Gastrocnemius medialis (tissue), 4 donors: Measurements from ENCODE around the gene RORC.

Experiments
- POLR2A ChIP-seq, 2 donors: fragments of 450-650 bp; IDR thresholded peaks; one replicate each; pipeline ENCODE4 v1.6.1; 2017; ENCODE audit warnings: antibody characterized with exemption in 2 of 2, mild to moderate bottlenecking in 2 of 2, moderate library complexity in 2 of 2
- TF ChIP-seq, protein P1 (sequence below), 5 experiments: fragments of 450-650 bp in 3 of 5; fragments of 200-600 bp in 2 of 5; sonication (generic) in 2 of 5; IDR thresholded peaks in 4 of 5; conservative IDR thresholded peaks in 1 of 5; 1 replicate in 4 of 5; 2 replicates in 1 of 5; pipeline ENCODE4 v1.5.1; 2016 to 2019; ENCODE audit warnings: antibody characterized with exemption in 5 of 5, mild to moderate bottlenecking in 3 of 5, moderate library complexity in 3 of 5

- TF ChIP-seq, protein P1, sequence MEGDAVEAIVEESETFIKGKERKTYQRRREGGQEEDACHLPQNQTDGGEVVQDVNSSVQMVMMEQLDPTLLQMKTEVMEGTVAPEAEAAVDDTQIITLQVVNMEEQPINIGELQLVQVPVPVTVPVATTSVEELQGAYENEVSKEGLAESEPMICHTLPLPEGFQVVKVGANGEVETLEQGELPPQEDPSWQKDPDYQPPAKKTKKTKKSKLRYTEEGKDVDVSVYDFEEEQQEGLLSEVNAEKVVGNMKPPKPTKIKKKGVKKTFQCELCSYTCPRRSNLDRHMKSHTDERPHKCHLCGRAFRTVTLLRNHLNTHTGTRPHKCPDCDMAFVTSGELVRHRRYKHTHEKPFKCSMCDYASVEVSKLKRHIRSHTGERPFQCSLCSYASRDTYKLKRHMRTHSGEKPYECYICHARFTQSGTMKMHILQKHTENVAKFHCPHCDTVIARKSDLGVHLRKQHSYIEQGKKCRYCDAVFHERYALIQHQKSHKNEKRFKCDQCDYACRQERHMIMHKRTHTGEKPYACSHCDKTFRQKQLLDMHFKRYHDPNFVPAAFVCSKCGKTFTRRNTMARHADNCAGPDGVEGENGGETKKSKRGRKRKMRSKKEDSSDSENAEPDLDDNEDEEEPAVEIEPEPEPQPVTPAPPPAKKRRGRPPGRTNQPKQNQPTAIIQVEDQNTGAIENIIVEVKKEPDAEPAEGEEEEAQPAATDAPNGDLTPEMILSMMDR (IDR thresholded peaks at IDR 0.05 in 4 of 5, conservative IDR thresholded peaks at IDR 0.05 in 1 of 5): no peak
- no peak for TF ChIP-seq POLR2A (IDR thresholded peaks at IDR 0.05)
These were observed 2.7 kb downstream of the RORC start for GRCh38 chr1:151828921-151829320.
